PFSK-1 (cell line): Measurements from ENCODE around the gene HRH3.

Experiments
- FOXP2 ChIP-seq: optimal IDR thresholded peaks from 2 replicates; pipeline ENCODE3; 2011; ENCODE audit warnings: borderline replicate concordance, control low read depth, inconsistent platforms; ENCODE audit not compliant: insufficient read depth; ENCODE audit errors: extremely low read length, extremely low read depth
- POLR2AphosphoS5 ChIP-seq: IDR thresholded peaks from 2 replicates; pipeline ENCODE4 v1.6.1; 2012; ENCODE audit warnings: low read depth, mild to moderate bottlenecking, control low read depth, low read length, moderate library complexity
- SIN3A ChIP-seq: IDR thresholded peaks from 2 replicates; pipeline ENCODE4 v1.6.1; 2012; ENCODE audit warnings: mild to moderate bottlenecking, low read length, moderate library complexity, borderline replicate concordance; ENCODE audit not compliant: insufficient read depth
- TAF1 ChIP-seq: IDR thresholded peaks from 2 replicates; pipeline ENCODE4 v1.6.1; 2012; ENCODE audit warnings: low read length, control low read depth, borderline replicate concordance; ENCODE audit not compliant: insufficient read depth
- TF ChIP-seq, protein P1 (sequence below), 2 experiments: IDR thresholded peaks; 2 replicates each; pipeline versions ENCODE4 v1.6.1 to v1.8.0; 2011 to 2012; ENCODE audit warnings: low read depth in 2 of 2, low read length in 2 of 2, control low read depth in 1 of 2, inconsistent platforms in 1 of 2, mild to moderate bottlenecking in 1 of 2, moderate library complexity in 1 of 2; ENCODE audit not compliant: insufficient read depth in 1 of 2

The HRH3 gene

GRCh38 chr20:62222266-62222850 lies 2.3 kb upstream of the HRH3 start:
- TF ChIP-seq, protein P1, sequence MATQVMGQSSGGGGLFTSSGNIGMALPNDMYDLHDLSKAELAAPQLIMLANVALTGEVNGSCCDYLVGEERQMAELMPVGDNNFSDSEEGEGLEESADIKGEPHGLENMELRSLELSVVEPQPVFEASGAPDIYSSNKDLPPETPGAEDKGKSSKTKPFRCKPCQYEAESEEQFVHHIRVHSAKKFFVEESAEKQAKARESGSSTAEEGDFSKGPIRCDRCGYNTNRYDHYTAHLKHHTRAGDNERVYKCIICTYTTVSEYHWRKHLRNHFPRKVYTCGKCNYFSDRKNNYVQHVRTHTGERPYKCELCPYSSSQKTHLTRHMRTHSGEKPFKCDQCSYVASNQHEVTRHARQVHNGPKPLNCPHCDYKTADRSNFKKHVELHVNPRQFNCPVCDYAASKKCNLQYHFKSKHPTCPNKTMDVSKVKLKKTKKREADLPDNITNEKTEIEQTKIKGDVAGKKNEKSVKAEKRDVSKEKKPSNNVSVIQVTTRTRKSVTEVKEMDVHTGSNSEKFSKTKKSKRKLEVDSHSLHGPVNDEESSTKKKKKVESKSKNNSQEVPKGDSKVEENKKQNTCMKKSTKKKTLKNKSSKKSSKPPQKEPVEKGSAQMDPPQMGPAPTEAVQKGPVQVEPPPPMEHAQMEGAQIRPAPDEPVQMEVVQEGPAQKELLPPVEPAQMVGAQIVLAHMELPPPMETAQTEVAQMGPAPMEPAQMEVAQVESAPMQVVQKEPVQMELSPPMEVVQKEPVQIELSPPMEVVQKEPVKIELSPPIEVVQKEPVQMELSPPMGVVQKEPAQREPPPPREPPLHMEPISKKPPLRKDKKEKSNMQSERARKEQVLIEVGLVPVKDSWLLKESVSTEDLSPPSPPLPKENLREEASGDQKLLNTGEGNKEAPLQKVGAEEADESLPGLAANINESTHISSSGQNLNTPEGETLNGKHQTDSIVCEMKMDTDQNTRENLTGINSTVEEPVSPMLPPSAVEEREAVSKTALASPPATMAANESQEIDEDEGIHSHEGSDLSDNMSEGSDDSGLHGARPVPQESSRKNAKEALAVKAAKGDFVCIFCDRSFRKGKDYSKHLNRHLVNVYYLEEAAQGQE (IDR thresholded peaks at IDR 0.05; ENCODE audit: insufficient read depth in 1 of 2, low read depth in 2 of 2, low read length in 2 of 2): no peak
- TF ChIP-seq FOXP2: no peak
- TF ChIP-seq TAF1: no peak

DNA sequence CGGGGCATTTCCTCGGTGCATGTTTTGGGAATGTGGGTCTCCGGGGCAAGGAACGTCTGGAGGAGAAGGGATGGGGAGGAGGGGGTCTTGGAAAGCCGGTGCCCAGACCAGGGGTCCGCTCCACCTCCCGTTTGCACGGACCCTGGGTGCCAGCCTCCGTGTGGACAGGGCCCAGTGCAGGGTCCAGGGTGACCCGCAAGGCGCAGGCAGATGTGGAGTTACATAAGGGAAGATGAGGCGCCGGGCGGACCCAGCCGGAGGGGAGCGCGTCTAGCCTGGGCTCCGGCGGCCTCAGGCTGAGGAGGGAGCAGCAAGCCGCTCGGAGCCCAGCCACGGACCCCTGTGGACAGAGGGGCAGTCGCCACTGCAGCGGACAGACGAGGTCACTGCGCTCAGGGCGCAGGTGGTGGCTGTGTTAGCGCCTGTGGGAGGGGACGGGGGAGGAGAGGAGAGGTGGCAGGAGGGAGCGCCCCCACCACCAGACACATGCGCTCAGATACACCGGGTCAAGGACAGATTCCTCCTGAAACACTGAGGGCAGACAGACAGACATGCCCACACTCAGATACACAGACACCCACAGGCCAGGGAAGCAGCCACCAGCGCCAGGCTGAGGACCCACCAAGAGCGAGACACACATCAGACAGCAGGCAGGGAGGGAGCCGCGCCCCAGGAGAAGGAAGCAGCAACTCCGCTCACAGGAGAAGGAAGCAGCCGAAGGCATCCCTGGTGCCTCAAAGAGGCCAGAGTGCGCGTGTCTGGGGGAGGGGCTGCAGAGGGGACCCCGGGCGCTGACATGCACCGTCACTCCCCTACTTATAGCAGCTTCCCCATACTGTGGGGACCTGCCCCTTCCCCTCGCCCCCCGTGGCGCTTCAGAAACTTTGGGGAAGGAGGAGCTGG lies 839 bp upstream of the HRH3 start:
- no peak for TF ChIP-seq SIN3A
- no peak for TF ChIP-seq POLR2AphosphoS5
- no peak for TF ChIP-seq FOXP2

GRCh38 chr20:62219101-62219991 lies 732 bp downstream of the HRH3 start:
- no peak for TF ChIP-seq TAF1
- no peak for TF ChIP-seq SIN3A
- no peak for TF ChIP-seq FOXP2
- no peak for TF ChIP-seq POLR2AphosphoS5
- TF ChIP-seq, protein P1 (IDR thresholded peaks at IDR 0.05; ENCODE audit: insufficient read depth in 1 of 2, low read depth in 2 of 2, low read length in 2 of 2): no peak

DNA sequence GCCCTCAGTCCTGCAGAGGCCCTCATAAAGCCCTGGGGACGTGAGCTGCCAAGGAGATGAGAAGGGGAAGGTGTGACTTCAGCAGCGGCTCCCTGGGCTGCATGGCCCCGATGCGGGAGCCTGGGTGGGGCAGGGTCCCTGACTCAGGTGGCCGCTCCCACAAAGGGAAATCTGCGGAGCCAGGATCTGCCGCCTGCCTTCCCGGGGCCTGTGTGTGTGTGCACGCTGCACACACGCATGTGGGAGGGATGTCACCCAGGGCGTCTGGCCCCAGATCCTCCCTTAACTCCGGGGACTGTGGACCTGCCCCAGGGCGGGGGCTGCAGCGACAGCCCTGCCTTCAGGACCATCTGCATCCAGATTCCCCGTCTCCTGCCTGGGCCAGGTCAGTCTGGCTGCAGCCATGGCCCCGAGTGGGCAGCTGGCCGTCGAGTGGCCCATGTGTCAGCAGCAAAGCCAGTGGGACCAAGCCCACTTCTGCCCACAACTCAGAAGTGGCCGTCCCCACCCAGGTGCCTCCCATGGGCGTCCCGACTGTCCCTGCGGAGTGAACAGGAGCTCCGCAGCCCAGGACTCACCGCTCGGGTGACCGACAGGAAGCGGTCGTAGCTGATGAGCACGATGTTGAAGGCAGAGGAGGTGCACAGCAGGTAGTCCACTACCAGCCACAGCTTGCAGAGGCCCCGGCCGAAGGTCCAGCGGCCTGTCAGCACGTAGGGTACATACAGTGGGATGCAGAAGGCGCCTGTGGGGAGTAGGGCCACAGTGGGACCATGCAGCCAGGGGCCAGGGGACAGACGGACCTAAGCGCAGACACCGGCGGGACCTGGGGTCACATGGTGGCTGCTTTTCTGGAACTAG lies 1.9 kb downstream of the HRH3 start:
- TF ChIP-seq, protein P1 (IDR thresholded peaks at IDR 0.05; ENCODE audit: insufficient read depth in 1 of 2, low read depth in 2 of 2, low read length in 2 of 2): no peak
- TF ChIP-seq FOXP2: no peak
- no peak for TF ChIP-seq SIN3A

DNA sequence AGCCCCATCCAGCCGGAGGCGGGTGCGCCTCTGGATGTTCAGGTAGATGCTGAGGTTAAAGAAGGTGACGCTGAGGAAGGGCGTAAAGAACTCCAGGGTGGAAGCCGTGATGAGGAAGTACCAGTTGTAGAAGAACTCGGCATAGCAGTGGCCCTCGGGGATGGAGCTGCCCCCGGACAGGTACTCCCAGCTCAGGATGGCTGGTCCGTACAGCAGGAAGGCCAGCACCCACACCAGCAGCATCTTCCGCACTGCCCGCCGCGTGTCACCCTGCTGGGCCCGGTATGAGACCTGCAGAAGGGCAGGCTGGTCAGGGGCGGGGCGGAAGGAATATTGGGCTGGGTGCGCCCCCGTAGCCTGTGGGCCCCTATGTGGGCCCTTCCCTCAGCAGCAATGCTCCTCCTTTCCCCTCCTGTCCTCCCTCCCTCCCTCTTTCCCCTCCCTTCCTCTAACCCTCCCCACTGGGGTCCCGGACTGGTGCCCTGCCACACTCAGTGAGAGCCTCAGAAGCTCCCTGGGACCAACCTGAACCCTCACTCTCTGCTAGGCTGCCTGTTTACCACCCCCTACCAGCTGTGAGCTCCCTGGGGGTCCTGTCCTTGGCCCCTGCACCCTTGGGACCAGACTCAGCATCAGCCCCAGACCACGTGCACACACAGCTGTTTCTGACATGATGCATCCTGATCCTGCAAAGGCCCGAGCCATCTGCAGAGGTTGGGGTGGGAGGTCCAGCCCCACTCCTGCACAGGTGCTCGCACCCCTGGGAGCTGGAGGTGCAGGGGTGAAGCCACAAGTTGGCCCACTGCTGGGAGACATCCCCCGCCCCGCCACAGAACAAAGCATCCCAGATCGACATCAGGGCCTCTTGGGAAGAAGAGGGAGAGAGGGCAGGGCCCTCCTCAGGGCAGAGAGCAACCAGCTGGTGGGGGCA lies 3.2 kb downstream of the HRH3 start:
- TF ChIP-seq, protein P1 (IDR thresholded peaks at IDR 0.05; ENCODE audit: insufficient read depth in 1 of 2, low read depth in 2 of 2, low read length in 2 of 2): no peak
- no peak for TF ChIP-seq TAF1
- TF ChIP-seq POLR2AphosphoS5: no peak
- no peak for TF ChIP-seq FOXP2
- no peak for TF ChIP-seq SIN3A
